Globus pallidus (tissue), 1 donor: ENCODE data around the gene CTPS1.

ENCODE experiments used
- DNase-seq: peaks from one replicate; pipeline ENCODE4 v3.0.0-alpha.2; 2015; ENCODE audit warnings: low spot score

Gene CTPS1

DNA sequence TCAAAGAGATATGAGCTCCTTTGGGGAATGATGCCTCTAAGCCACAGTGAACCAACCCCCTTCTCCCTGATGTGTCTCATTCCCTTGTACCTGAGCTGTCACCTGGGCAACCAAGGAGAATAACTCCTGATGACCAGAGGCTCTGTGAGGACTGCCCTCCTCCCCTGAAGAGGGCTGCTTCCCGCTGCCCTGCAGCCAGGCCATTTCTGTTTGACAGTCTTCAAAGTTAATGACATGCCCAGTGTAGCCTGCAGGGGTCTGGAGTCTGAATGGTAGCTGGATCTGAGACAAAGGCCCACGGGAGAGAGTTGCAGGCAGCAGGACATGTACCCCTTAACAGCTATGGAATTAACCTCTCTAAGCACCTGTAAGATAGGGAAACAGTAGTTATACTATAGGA lies 45.5 kb downstream of the CTPS1 start:
- DNase-seq = no peak

- DNase-seq = no peak
These were observed 46.7 kb downstream of the CTPS1 start for GRCh38 chr1:41025979-41026819.

GRCh38 chr1:41028034-41028642 lies 48.6 kb downstream of the CTPS1 start:
- no peak for DNase-seq

GRCh38 chr1:41030872-41031616 lies 51.5 kb downstream of the CTPS1 start:
- no peak for DNase-seq

DNA sequence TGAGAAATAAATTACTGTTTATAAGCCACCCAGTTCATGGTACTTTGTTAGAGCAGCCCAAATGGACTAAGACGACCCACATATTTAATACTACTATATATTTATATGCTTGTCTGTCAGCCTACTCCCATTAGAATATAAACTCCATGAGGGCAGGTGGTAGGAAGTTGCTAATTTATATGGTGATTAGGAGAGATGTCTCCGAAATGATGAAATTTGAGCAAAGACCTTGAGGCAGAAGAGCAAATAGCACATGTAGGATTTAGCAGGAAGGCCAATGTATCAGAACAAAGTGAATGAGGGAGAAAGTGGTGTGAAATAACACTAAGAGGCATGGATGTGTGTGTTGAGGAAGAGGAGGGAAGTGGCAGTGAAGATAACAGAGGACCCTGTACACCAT lies 52.7 kb downstream of the CTPS1 start:
- DNase-seq = no peak

GRCh38 chr1:41033272-41033671 lies 53.8 kb downstream of the CTPS1 start:
- no peak for DNase-seq

GRCh38 chr1:41037116-41037903 lies 57.8 kb downstream of the CTPS1 start:
- DNase-seq = no peak

DNA sequence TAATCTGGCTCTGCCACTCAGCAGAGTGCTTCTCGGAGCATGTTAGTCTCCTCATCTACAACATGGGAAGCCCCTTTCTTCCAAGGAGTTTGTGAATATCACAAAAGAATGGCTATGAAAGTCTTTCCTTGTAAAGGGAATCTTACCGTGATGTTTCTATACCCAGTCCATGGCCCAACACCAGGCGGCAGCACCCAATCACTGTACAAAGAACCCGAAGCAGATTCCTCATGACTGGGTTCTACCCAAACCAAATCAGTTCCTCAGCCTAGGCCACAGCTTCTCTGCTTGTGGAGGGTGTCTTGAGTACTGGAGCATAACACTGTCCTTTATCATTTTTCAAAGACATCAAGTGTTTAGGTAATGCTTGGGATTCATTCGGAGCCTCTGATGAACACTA lies 58.6 kb downstream of the CTPS1 start:
- DNase-seq = no peak

GRCh38 chr1:41041614-41042270 lies 62.2 kb downstream of the CTPS1 start:
- DNase-seq = no peak

GRCh38 chr1:41044187-41044586 lies 64.7 kb downstream of the CTPS1 start:
- no peak for DNase-seq

DNA sequence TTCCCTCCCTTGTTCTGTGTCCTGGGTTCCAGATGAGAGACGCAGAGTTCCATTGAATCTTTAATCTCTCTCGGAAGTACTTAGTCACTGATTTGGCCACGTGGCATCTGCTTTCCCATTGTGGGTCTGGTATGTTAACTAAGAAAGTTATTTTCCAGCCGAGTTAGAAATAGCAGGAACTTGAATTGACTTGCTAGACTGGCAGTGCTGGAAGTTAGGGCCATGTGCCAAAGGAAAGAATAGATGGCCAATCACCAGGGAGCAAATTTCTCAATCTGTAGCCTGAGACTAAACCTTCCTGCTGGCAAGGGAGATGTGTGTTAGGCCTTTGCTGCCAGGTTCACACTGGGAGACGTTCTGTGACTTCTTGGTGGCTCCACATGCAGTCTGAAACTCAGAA lies 66.2 kb downstream of the CTPS1 start:
- DNase-seq = peak; percentile 12

DNA sequence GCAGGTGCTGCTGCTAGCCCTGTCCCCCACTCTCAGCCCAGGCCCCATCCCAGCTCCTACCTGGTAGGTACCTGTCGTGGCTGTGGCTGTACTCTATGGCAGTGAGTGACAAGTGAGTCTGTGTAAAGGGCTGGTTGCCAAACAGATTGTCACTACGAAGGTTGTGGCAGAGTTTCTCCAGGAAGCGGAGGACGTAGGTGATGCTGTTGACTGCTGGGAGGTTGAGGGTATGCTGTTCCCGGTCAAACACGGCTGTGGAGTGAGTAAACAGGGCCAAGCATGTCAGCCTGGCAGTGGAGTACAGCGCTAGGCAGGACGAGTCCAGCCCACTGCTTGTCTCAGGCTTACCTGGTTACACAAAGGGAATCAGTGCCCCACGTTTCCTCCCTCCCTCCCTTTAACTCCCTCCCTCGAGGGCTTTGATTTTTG lies 66.9 kb downstream of the CTPS1 start:
- no peak for DNase-seq

- no peak for DNase-seq
These were observed 69.0 kb downstream of the CTPS1 start for GRCh38 chr1:41048540-41048939.

DNA sequence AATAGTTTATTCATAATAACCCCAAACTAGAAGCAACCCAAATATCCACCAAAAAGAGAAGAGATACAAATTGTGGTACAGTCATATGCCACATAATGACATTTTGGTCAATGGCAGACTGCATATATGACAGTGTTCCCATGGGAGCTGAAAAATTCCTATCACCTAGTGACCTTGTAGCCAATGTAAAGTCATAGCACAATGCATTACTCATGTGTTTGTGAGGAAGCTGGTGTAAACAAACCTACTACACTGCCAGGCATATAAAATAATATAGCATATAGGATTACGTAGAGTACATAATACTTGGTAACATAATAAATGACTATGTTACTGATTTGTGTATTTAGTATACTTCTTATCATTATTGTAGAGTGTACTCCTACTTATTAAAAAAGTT lies 71.5 kb downstream of the CTPS1 start:
- no peak for DNase-seq

DNA sequence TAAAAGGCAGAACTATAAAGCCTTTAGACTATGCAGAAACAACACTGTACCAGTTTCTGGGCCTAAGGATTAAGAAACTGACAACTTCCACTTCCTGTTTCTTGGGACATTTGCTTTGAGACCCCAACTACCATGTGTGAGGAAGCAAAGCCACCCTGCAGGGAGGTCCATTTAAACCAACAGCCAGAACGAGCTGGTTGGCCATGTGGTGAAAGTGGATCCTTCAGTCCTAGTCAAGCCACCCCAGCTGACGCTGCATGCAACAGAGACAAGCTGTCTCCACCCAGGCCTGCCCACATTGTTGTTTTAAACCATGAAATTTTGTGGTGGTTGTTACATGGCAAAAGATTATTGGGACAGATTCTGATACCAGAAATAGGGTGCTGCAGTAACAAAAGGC lies 73.8 kb downstream of the CTPS1 start:
- peak; percentile 24 for DNase-seq

DNA sequence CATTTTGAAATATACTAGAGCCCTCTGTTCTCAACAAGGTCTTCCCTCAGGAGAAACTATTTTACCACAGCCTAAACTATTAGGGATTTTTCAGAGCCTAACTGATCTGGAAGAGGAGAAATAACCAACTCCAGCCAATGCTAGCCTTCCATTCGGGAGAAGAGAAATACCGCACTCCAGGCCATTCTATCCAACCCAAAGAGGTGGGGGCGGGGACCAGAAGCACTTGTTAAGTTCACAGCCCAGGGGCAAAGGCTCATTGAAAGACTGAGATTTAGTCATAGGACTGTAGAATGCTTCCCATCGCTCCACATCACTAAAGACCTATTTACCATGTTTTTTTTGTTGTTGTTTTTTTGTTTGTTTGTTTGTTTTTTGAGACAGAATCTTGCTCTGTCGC lies 77.4 kb downstream of the CTPS1 start:
- DNase-seq = no peak
